ENCODE measurements around the gene FAM200C. TPM values are rescaled to one million over a fixed set of nuclear protein-coding genes. Genes with fewer than 3 reads are reported as not detected.
A peak's percentile ranks its signal among the peaks of the same experiment; 100 is the strongest.

FAM200C gene
- total and polyA plus RNA-seq, 5 donors from 2014 or later: 0.17 to 0.37 (median 0.35) TPM; not detected in 1

- Histone ChIP-seq H3K27ac (ENCODE audit: insufficient read depth, low read length, poor library complexity, severe bottlenecking) (no peak overlapping the region), H3K4me1 (ENCODE audit: control insufficient read depth, insufficient read depth, low read length, poor library complexity, severe bottlenecking) (no peaks in the 10 kb centered on the region), H3K27me3 (ENCODE audit: control insufficient read depth, insufficient read depth, low read length) (no peaks in the 10 kb centered on the region), H3K36me3 (ENCODE audit: control insufficient read depth, insufficient read depth, low read length) (peaks cover 5% of the 10 kb centered on the region), H3K4me3 (ENCODE audit: low read depth, low read length) (no peak overlapping the region), H3K9me3 (ENCODE audit: control insufficient read depth in 2 of 2, low read length in 2 of 2) (no peaks in the 10 kb centered on the region)
- H3K27ac Mint-ChIP-seq: no peak overlapping the region
- peaks cover 4% of the 10 kb centered on the region for H3K27me3 Mint-ChIP-seq
- H3K4me1 Mint-ChIP-seq: peaks cover 0 to 7% (median under 1%) of the 10 kb centered on the region in 4 donors
- ATAC-seq (ENCODE audit: low read depth in 2 of 2) (no peak), DNase-seq (no peak)
- H3K9me3 Mint-ChIP-seq: no peaks in the 10 kb centered on the region
- peaks cover 9% of the 10 kb centered on the region for H3K36me3 Mint-ChIP-seq
- H3K4me3 Mint-ChIP-seq: peak overlapping the region in 1 of 4 donors; percentile 22
These were observed 34.2 kb upstream of the FAM200C start for GRCh38 chr5:160434022-160434531.

GRCh38 chr5:160432787-160433186 lies 32.9 kb upstream of the FAM200C start:
- Histone ChIP-seq H3K4me3 (ENCODE audit: low read depth, low read length) (no peak overlapping the region), H3K27me3 (ENCODE audit: control insufficient read depth, insufficient read depth, low read length) (no peaks in the 10 kb centered on the region), H3K4me1 (ENCODE audit: control insufficient read depth, insufficient read depth, low read length, poor library complexity, severe bottlenecking) (no peaks in the 10 kb centered on the region), H3K27ac (ENCODE audit: insufficient read depth, low read length, poor library complexity, severe bottlenecking) (no peak overlapping the region), H3K9me3 (ENCODE audit: control insufficient read depth in 2 of 2, low read length in 2 of 2) (no peaks in the 10 kb centered on the region), H3K36me3 (ENCODE audit: control insufficient read depth, insufficient read depth, low read length) (peaks cover 7% of the 10 kb centered on the region)
- no peak overlapping the region for H3K27ac Mint-ChIP-seq
- H3K4me1 Mint-ChIP-seq: peaks cover 0 to 12% (median 0%) of the 10 kb centered on the region in 4 donors
- H3K9me3 Mint-ChIP-seq: no peaks in the 10 kb centered on the region
- peaks cover 4% of the 10 kb centered on the region for H3K27me3 Mint-ChIP-seq
- DNase-seq (no peak), ATAC-seq (ENCODE audit: low read depth in 2 of 2) (no peak)
- H3K36me3 Mint-ChIP-seq: peaks cover 18% of the 10 kb centered on the region
- no peak overlapping the region for H3K4me3 Mint-ChIP-seq

GRCh38 chr5:160432196-160432595 lies 32.3 kb upstream of the FAM200C start:
- Histone ChIP-seq H3K27me3 (ENCODE audit: control insufficient read depth, insufficient read depth, low read length) (no peaks in the 10 kb centered on the region), H3K36me3 (ENCODE audit: control insufficient read depth, insufficient read depth, low read length) (peaks cover 7% of the 10 kb centered on the region)
- H3K9me3 Mint-ChIP-seq: no peaks in the 10 kb centered on the region

GRCh38 chr5:160427607-160428006 lies 27.8 kb upstream of the FAM200C start:
- Histone ChIP-seq H3K27me3 (ENCODE audit: control insufficient read depth, insufficient read depth, low read length) (no peaks in the 10 kb centered on the region), H3K27ac (ENCODE audit: insufficient read depth, low read length, poor library complexity, severe bottlenecking) (no peak overlapping the region), H3K4me1 (ENCODE audit: control insufficient read depth, insufficient read depth, low read length, poor library complexity, severe bottlenecking) (peaks cover 38% of the 10 kb centered on the region), H3K36me3 (ENCODE audit: control insufficient read depth, insufficient read depth, low read length) (peaks cover 7% of the 10 kb centered on the region), H3K4me3 (ENCODE audit: low read depth, low read length) (no peak overlapping the region), H3K9me3 (ENCODE audit: control insufficient read depth in 2 of 2, low read length in 2 of 2) (no peaks in the 10 kb centered on the region)
- ATAC-seq (ENCODE audit: low read depth in 2 of 2) (no peak), DNase-seq (no peak)
- Mint-ChIP-seq H3K36me3 (peaks cover 18% of the 10 kb centered on the region), H3K4me1 (peaks cover 27 to 45% (median 31%) of the 10 kb centered on the region in 4 donors), H3K27ac (peak overlapping the region in 1 of 3 donors; percentile 71), H3K27me3 (no peaks in the 10 kb centered on the region), H3K9me3 (no peaks in the 10 kb centered on the region), H3K4me3 (no peak overlapping the region)

More at GRCh38 chr5:160432196-160432595, 32.3 kb upstream of the FAM200C start:
- no peak overlapping the region for H3K27ac ChIP-seq (ENCODE audit: insufficient read depth, low read length, poor library complexity, severe bottlenecking)
- peaks cover 18% of the 10 kb centered on the region for H3K36me3 Mint-ChIP-seq
- peaks cover 3% of the 10 kb centered on the region for H3K27me3 Mint-ChIP-seq
- DNase-seq (no peak), ATAC-seq (ENCODE audit: low read depth in 2 of 2) (no peak)
- H3K4me1 Mint-ChIP-seq: peaks cover 0 to 15% (median 0%) of the 10 kb centered on the region in 4 donors
- H3K4me3 ChIP-seq (ENCODE audit: low read depth, low read length): no peak overlapping the region
- no peaks in the 10 kb centered on the region for H3K9me3 ChIP-seq (ENCODE audit: control insufficient read depth in 2 of 2, low read length in 2 of 2)
- H3K4me3 Mint-ChIP-seq: no peak overlapping the region
- H3K27ac Mint-ChIP-seq: no peak overlapping the region
- H3K4me1 ChIP-seq (ENCODE audit: control insufficient read depth, insufficient read depth, low read length, poor library complexity, severe bottlenecking): no peaks in the 10 kb centered on the region

- Mint-ChIP-seq H3K9me3 (no peaks in the 10 kb centered on the region), H3K4me1 (peaks cover 48 to 77% (median 63%) of the 10 kb centered on the region in 4 donors), H3K27ac (peak overlapping the region; percentile 91 to 97 (median 96)), H3K36me3 (peaks cover 2% of the 10 kb centered on the region), H3K27me3 (peaks cover 5% of the 10 kb centered on the region), H3K4me3 (peak overlapping the region; percentile 96 to 97 (median 96))
- peak overlapping the region; percentile 92 for H3K4me3 ChIP-seq (ENCODE audit: low read depth, low read length)
- H3K27ac ChIP-seq (ENCODE audit: insufficient read depth, low read length, poor library complexity, severe bottlenecking): peak overlapping the region; percentile 88
- no peaks in the 10 kb centered on the region for H3K36me3 ChIP-seq (ENCODE audit: control insufficient read depth, insufficient read depth, low read length)
- DNase-seq: no peak
- peaks cover 64% of the 10 kb centered on the region for H3K4me1 ChIP-seq (ENCODE audit: control insufficient read depth, insufficient read depth, low read length, poor library complexity, severe bottlenecking)
- ATAC-seq (ENCODE audit: low read depth in 2 of 2): peak; percentile 6 to 12
- no peaks in the 10 kb centered on the region for H3K27me3 ChIP-seq (ENCODE audit: control insufficient read depth, insufficient read depth, low read length)
- H3K9me3 ChIP-seq (ENCODE audit: control insufficient read depth in 2 of 2, low read length in 2 of 2): no peaks in the 10 kb centered on the region
These were observed 23.2 kb upstream of the FAM200C start for GRCh38 chr5:160423099-160423498.

GRCh38 chr5:160421625-160422258 lies 21.9 kb upstream of the FAM200C start, which contains the start of gene PTTG1:
Gene PTTG1, plus strand, starts transcription at chr5:160421855. Its CDS starts 458 bp downstream, at chr5:160422313.
- Mint-ChIP-seq H3K27me3 (peaks cover 5% of the 10 kb centered on the region), H3K27ac (peak within 1 kb of the TSS; percentile 91 to 97 (median 96)), H3K4me3 (peak within 1 kb of the TSS; percentile 96 to 97 (median 96)), H3K9me3 (no peaks in the 10 kb centered on the region), H3K4me1 (peaks cover 56 to 89% (median 69%) of the 10 kb centered on the region in 4 donors), H3K36me3 (no peaks in the 10 kb centered on the region)
- Histone ChIP-seq H3K36me3 (ENCODE audit: control insufficient read depth, insufficient read depth, low read length) (no peaks in the 10 kb centered on the region), H3K9me3 (ENCODE audit: control insufficient read depth in 2 of 2, low read length in 2 of 2) (no peaks in the 10 kb centered on the region), H3K4me1 (ENCODE audit: control insufficient read depth, insufficient read depth, low read length, poor library complexity, severe bottlenecking) (peaks cover 76% of the 10 kb centered on the region), H3K4me3 (ENCODE audit: low read depth, low read length) (peak within 1 kb of the TSS; percentile 92), H3K27me3 (ENCODE audit: control insufficient read depth, insufficient read depth, low read length) (no peaks in the 10 kb centered on the region), H3K27ac (ENCODE audit: insufficient read depth, low read length, poor library complexity, severe bottlenecking) (peak within 1 kb of the TSS; percentile 88)
- peak; percentile 72 to 77 for ATAC-seq (ENCODE audit: low read depth in 2 of 2)
- peak; percentile 88 to 98 (median 90) for DNase-seq

GRCh38 chr5:160420331-160420610 lies 20.4 kb upstream of the FAM200C start:
- Histone ChIP-seq H3K27me3 (ENCODE audit: control insufficient read depth, insufficient read depth, low read length) (no peaks in the 10 kb centered on the region), H3K27ac (ENCODE audit: insufficient read depth, low read length, poor library complexity, severe bottlenecking) (peak overlapping the region; percentile 90), H3K4me1 (ENCODE audit: control insufficient read depth, insufficient read depth, low read length, poor library complexity, severe bottlenecking) (peaks cover 72% of the 10 kb centered on the region), H3K9me3 (ENCODE audit: control insufficient read depth in 2 of 2, low read length in 2 of 2) (no peaks in the 10 kb centered on the region), H3K4me3 (ENCODE audit: low read depth, low read length) (peak overlapping the region; percentile 90), H3K36me3 (ENCODE audit: control insufficient read depth, insufficient read depth, low read length) (peaks cover 2% of the 10 kb centered on the region)
- Mint-ChIP-seq H3K9me3 (no peaks in the 10 kb centered on the region), H3K27ac (peak overlapping the region; percentile 58 to 99 (median 98)), H3K27me3 (peaks cover 5% of the 10 kb centered on the region), H3K36me3 (peaks cover 5% of the 10 kb centered on the region), H3K4me1 (peaks cover 57 to 96% (median 78%) of the 10 kb centered on the region in 4 donors), H3K4me3 (peak overlapping the region; percentile 96 to 99 (median 97))
- ATAC-seq (ENCODE audit: low read depth in 2 of 2) (no peak), DNase-seq (no peak)

Measured in CD4-positive, CD25-positive, alpha-beta regulatory T cell (primary cell).